HG03175 (cell line): ENCODE results near the gene LRRK2.

Source experiments
- ATAC-seq: cut with Tn5 transposase; IDR thresholded peaks from one replicate; pipeline ENCODE4 v1.9.1; 2021; ENCODE audit warnings: mild to moderate bottlenecking, moderate library complexity; ENCODE audit not compliant: unreplicated experiment

Gene LRRK2

DNA sequence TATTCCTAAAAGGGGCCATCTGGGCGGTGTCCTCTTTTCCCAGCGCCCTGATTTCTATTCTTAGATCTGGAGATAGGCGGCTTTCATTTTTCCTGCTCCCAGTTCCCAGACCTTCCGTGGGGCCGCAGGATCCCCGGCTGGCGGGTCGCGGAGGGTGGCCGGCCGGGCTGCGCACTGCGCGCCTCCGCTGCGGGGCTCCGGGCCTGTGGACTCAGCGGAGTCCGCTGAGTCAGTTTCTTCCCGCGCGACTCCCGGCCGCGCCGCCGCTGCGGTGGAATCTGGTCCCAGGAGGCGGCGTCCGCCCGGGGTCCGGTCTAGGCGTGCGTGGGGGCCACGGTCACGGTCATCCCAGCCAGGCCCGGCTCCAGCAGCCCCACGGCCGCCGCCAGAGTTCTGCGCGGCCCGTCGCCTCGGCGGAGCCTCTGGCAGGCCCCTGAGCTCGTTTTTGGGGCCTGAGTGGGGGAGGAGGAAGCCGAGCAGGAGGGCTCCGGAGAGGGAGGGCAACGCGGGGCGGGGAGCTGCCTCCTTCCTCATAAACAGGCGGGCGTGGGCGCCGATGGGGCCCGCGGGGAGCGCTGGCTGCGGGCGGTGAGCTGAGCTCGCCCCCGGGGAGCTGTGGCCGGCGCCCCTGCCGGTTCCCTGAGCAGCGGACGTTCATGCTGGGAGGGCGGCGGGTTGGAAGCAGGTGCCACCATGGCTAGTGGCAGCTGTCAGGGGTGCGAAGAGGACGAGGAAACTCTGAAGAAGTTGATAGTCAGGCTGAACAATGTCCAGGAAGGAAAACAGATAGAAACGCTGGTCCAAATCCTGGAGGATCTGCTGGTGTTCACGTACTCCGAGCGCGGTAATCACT, at the start of gene LRRK2:
Gene LRRK2 (plus strand): TSS at position 559 of the 853 bp plus-strand sequence. CDS start 135 bp downstream, at position 694.
- ATAC-seq, result peak; percentile 55

DNA sequence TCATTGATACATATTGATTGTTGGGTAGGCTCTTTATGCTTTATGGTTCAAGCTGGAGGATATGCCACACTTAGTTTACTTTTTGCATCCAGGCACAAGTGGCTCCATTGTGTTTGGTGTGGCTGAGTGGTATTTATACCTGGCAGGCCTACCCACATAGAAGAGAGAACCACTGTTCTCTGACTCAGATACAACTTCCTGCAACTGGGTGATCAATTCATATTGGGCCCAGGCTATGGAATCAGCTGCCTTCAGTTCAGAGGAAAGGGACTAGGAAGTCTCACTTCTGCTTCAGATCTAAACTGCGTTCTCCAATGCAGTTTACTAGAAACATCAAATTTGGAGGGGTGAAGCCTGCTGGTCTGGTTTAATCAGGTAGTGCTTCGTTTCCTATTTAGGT, 49.8 kb upstream of the LRRK2 start:
- ATAC-seq, result no peak

DNA sequence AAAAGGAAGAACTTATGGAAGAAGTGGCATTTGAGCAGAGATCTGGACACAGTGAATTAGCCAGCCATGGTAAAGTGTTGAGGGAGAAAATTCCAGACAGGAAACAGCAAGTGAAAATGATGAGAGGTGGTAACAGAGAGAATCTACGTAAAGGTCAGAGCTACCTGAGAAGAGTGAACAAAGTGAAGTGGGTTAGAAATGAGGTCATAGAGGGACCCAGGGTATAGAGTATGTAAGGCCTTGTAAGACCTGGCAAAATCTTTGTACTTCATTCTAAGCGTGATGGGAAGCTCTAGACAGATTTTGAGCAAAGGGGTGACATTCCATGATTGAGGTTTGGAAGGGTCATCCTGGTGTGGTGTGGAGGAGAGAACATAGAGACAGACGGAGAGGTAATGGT, 49.3 kb upstream of the LRRK2 start:
- ATAC-seq, result no peak

DNA sequence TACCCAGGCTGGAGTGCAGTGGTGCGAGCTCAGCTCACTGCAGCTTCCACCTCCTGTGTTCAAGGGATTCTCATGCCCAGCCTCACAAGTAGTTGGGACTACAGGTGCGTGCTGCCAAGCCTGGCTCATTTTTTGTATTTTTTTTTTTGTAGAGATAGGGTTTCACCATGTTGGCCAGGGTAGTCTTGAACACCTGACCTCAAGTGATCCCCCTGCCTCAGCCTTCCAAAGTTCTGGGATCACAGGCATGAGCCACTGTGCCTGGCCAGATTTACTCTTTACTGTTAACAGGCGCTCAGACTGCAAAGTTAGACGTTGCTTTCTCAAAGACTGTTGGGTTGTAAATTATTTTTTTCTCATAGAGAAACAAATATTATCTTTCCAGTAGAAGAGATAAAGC, 46.1 kb upstream of the LRRK2 start:
- ATAC-seq, result no peak

DNA sequence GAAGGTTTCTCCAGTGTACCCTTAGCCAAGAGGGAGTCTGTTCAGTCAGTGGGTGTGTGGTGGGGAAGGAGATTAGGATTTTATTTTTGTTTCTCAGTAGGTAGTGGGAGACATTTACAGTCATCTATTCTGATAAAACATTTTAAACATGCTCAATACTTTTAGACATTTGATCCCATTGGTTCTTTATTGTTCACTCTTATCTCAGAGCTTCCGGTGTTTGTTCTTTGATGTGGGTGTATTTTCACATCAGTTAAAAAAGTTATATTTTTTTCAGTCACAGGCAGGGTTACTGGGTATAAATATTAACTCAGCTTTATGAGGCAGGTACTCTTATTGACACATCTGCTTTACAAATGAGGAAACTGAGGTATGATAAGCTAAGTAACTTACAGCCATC, 43.3 kb upstream of the LRRK2 start:
- ATAC-seq, result no peak

DNA sequence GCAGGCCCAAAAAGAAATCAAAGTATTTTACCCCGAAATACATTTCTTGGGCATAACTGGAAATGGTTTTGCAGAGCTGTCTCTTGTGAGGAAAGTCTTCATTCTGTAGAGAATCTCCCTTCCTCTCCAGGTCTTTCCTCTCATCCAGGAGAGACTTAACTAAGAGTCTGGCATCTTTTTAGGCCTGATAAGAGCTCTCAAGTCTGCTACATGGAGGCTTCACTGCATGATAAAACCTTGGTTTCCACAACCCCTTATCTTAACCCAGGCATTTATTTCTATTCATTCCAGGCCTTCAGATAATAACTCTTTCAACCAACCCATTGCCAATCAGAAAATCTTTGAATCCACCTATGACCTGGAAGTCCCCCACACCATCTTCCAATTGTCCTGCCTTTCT, 41.1 kb upstream of the LRRK2 start:
- ATAC-seq, result no peak

DNA sequence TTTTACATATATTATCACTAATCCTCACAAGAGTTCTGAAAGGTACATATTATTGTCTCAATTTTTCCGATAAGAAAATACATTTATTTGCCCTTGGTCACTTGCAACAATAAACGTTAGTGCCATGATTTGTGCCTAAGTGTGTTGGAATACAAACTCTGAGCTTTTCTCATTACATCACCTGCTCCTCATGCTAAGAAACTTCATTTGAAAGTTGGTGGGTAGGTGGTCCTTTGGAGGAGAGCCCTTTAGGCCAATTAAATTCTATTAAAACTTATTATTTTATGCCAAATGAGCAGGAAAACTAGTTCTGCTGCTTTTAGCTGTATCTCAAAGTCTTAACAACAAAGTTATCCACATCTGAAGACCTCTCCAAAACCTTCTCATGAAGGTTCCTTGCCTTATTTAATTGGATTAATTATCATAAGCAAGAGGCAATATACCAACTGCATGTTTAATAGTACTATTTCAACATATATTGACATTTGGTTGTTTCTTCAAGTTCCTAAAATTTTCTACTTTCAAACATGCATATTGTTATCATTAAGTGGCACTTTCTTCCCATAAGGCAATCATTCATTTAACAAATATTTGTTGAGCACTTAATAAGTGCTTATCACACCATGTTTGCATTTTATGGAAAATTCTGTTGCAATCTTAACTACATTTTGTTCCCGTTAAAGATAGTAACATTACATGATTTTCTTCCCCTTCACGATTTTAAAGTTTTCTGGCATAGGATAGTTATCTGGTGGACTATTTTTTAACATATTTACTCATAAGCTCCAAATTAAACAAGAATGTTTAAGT, 40.1 kb upstream of the LRRK2 start:
- ATAC-seq, result no peak

DNA sequence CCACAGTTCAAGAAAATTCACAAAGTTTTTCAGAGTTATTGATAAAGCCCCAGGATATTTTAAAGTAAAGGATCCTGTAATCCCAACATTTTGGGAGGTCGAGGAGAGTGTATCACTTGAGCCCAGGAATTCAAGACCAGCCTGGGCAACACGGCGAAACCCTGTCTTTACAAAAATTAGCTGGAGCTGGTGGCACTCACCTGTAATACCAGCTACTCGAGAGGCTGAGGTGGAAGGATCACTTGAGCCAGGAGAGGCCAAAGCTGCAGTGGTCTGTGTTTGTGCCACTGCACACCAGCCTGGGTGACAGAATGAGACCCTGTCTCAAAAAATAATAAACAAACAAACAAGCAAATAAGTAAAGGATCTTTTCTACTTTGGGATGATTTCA, 39.5 kb upstream of the LRRK2 start:
- ATAC-seq, result no peak

DNA sequence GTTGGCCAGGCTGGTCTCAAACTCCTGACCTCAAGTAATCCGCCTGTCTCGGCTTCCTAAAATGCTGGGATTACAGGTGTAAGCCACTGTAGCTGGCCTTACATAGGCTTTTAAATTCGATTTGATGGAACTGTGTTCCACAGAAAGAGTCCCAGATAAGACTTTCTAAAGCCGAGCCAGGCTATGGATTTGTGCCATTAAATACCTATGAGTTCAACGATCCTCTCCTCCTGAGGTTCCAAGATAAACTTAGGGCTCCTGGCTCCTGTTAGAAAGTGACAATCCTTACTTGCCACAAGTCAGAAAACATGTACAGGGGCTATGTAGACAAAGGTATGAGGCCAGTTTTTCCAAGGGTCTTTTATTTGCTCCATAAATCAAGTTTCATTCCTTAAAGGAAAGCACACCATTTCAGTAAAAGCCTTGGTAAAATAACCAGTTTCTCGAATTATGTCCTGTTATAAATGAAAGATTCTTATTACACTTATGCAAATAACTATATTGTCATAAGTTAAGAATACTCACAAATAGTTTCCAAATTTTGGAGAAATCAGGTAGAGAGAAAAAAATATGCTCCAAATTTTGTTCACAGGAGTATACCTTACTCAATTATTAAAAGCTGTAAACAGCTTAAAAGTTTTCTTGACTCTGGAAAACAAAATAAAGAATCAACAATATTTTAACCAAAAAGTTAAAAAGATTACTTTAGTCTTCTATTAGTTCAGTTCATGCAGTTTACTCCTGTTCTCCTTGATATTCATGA, 36.1 kb upstream of the LRRK2 start:
- no peak for ATAC-seq

DNA sequence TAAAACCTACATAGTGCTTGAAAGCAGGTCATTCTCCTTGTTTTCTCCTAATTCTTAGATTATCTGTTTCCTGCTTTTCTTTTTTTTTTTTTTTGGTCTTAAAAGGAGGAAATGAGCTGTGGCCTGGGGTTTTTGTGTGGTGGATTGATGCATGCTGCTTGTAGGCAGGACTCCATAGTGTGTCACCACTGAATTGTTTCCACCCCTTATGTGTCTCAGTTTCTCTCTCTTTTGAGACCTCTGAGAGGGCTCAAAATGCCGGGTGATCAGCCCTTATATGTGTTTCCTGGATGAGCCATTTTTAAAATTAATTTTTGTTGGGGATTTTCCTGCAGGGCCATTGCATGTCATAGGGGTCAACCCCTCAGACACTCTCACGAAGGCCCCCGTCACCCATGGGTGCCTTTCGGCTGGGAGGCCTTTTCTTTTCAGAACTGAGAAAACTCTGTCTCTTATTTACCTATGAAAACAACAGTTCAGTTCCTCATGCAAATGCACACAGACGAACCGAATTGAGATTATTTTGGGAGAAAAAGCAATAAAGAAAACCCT, 32.0 kb upstream of the LRRK2 start:
- peak; percentile 96 for ATAC-seq

DNA sequence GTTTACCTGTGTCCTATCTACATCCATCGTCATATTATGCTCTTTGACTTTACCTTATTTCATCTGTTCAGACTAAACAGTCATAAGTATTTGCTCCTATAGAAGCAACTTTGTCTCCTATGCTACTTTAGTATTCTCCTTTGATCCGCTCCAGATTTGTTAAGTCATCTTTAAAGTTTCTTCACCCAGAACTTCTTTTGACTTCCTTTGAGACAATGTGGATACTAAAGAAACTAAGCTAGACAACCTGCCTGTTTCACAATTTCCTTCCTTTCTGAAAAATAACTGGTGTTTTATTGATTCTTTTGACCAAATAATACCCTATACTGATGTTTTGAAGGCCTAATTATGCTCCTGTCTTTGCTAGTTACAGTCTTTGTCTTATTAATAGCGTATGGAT, 30.0 kb upstream of the LRRK2 start:
- ATAC-seq, result no peak

DNA sequence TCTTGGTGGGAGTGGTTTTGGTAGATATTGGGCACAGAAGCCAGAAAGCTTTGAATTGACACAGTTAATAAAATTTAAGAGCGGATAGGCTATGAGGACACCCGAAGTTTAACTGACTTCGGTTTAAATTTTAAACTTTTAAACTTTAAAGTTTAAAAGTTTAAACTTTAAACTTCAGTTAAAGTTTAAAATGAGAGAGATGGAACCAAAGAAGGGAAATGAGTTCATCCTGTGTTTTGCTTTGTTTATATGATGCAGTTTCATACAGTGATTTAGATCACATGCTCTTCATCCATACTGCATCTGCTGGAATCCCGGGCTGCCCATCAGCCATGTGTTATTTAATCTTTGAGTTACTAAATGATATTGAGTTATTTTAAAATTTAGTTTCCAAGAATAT, 27.2 kb upstream of the LRRK2 start:
- ATAC-seq, result no peak

DNA sequence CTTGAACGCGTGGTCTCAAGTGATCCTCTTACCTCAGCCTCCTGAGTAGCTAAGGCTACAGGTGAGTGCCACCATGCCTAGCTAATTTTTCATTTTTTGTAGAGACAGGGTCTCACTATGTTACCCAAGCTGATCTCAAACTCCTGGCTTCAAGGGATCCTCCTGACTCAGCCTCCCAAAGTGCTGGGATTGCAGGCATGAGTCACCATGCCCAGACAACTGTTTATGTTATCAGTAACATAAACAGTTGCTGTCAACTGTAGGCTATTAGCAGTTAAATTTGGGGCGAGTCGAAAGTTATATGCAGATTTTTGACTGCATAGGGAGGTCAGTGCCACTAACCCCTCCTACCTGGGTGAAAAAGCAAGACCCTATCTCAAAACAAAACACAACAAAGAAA, 26.2 kb upstream of the LRRK2 start:
- ATAC-seq, result no peak

DNA sequence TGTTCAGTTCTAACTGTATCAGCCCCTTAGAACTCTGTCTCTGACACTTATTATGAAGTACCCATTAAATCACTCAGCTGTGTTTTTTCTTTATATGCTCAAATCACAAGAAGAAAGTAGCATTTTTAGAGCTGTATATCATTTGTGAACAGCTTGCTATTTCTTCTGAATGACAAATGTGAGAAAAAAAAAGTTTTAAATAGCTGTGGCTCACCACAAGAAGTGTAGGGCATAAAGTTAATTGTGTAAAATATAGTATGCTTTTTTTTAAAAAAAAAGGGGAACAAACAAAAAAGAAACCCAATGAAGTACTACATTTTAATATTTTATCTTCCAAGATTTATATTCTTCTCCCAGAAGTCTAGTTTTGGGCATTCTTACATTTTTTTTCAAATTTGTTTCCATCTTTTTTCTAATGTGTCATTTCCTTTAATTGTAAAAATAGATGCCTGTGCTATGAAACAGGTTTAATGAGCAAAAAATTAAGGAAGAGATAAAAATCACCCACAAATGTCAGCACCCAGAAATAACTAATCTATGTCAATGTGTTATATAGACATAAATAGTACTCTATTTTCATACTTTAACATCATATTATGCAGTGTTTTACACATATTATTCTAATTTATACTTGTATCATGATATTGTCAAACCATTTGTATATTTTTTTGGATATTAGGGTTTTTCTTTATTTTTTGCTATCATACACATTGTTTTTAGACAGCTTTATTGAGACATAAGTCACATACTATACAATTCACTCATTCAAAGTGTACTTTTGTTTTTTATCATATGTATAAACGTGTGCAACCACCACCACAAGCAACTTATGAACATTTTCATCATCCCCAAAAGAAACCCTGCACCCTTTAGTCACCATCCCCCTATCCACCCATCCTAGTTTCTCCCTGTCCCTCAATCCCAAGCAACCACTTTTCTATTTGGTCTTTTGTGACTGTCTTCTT, 22.4 kb upstream of the LRRK2 start:
- peak; percentile 74 for ATAC-seq

DNA sequence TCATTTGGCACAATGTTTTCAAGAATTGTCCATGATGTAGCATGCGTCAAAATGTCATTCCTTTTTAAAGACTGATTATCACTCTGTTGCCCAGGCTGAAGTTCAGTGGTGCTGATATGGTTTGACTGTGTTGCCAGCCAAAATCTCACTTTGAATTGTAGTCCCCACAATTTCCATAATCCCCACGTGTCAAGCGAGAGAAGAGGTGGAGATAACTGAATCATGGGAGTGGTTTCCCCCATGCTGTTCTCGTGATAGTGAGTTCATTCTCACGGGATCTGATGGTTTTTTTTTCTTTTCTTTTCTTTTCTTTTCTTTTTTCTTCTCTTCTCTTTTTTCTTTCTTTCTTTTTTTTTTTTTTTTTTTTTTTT, 21.8 kb upstream of the LRRK2 start:
- peak; percentile 42 for ATAC-seq

DNA sequence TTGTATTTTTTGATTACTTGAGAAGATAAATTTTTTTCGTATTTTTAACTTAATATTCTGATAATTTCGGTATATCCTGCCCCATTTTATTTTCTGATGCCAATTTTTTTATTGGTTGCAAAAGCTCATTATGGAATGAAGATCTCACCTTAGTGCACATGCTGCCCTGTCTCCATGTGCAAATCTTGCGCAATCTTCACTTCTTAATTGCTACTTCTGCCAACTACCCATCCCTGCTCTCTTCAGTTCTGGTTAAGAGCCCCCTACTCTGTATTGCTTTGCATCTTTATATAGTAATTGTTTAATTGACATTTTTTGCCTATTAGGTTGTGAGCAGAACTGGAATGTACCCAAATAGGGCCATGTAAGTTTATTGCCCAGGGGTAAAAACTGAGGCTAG, 20.5 kb upstream of the LRRK2 start:
- ATAC-seq, result no peak

DNA sequence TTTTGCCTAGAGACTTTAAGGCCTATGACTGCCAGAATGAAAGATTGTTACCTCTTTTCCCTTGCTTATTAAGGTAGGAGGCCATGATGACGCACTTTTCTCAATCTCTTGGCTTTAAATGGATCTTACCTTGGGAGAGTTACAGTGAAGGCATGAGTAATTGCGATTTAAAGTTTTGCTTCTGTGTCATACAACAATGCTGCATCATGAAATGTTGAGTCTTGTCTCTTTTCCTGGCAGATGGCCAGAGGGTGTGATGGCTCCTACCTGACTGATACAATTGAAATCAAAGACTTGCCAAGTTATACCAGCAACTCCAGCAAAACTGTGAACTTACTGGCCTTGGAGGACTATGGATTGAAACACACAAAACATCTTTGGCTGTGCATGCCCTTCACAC, 17.2 kb upstream of the LRRK2 start:
- no peak for ATAC-seq

DNA sequence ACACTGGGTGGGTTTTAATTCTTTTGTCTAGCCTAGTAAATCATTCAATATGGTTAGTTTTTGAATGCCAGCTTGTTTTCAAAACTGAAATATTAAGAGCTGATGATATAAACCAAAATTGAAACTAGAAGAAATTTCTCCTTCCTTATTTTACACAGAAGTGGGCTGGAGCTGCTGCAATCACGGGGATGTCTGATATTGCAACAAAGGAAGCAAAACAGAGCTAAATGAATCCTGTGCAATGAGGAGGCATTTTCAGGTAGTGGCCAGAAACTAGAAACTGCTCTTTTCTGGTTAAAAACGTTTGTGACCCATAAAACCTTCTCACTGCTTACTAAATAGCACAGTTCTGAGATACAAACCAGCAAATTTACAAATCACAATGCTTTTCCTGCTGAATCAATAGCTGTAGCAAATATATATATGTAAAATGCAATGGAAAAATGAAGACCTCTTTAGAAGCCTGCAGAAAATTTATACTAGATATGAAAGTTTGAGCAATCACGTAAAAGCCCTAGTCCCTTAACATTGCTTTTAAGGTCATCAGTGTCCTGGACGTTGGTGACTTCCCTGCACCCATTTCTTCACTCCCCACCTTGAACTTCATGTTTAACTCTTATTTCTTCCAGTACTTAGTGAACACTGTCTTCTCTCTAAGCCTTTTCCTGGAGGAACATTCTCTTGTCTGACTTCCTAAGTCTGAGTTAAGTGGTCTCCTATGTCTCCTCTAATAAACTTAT, 15.9 kb upstream of the LRRK2 start:
- ATAC-seq, result peak; percentile 88

DNA sequence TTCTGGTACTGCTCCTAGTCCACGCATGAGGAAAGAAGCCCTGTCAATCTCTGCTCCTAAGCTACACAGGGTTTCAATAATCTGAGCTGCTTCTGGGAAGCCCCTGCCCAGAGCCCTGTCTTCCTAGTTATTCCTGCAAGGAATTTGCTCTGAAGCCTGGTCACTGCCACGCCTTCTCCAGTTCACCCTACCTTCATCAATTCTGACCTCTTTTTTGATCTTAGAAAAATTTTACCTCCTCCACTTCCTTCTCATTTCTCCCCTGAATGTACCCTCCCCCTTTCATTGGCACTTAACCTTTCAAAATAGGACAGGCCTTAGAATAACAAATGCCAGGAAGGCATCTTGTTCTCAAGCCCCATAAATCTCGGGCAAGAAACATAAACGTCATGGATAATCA, 14.9 kb upstream of the LRRK2 start:
- ATAC-seq, result no peak
